Measurements from ENCODE around the gene TPCN1.
A peak's percentile ranks its signal among the peaks of the same experiment; 100 is the strongest.

TPCN1 gene

GRCh38 chr12:113260636-113261300, 39.5 kb downstream of the TPCN1 start:
- DNase-seq (ENCODE audit: low read depth) = no peak

- no peak for DNase-seq (ENCODE audit: low read depth)
Measured at GRCh38 chr12:113261847-113262470, 40.7 kb downstream of the TPCN1 start.

GRCh38 chr12:113262710-113263109, 41.4 kb downstream of the TPCN1 start:
- no peak for DNase-seq (ENCODE audit: low read depth)

- DNase-seq (ENCODE audit: low read depth) = no peak
Measured at GRCh38 chr12:113263431-113263963, 42.2 kb downstream of the TPCN1 start.

GRCh38 chr12:113266106-113266895, 45.0 kb downstream of the TPCN1 start:
- DNase-seq (ENCODE audit: low read depth) = no peak

GRCh38 chr12:113267621-113268020, 46.4 kb downstream of the TPCN1 start:
- DNase-seq (ENCODE audit: low read depth) = no peak

- DNase-seq (ENCODE audit: low read depth) = no peak
Measured at GRCh38 chr12:113268136-113268535, 46.9 kb downstream of the TPCN1 start.

GRCh38 chr12:113268621-113269020, 47.4 kb downstream of the TPCN1 start:
- DNase-seq (ENCODE audit: low read depth) = no peak

- DNase-seq (ENCODE audit: low read depth) = no peak
Measured at GRCh38 chr12:113269257-113269943, 48.1 kb downstream of the TPCN1 start.

GRCh38 chr12:113270709-113271009, 49.4 kb downstream of the TPCN1 start:
- DNase-seq (ENCODE audit: low read depth) = no peak

GRCh38 chr12:113271466-113271852, 50.2 kb downstream of the TPCN1 start:
- no peak for DNase-seq (ENCODE audit: low read depth)

- peak; percentile 80 for DNase-seq (ENCODE audit: low read depth)
Measured at GRCh38 chr12:113271853-113272561, 50.7 kb downstream of the TPCN1 start.

- no peak for DNase-seq (ENCODE audit: low read depth)
Measured at GRCh38 chr12:113273053-113273725, 51.9 kb downstream of the TPCN1 start.

GRCh38 chr12:113274848-113275247, 53.6 kb downstream of the TPCN1 start:
- no peak for DNase-seq (ENCODE audit: low read depth)

GRCh38 chr12:113276306-113276705, 55.0 kb downstream of the TPCN1 start:
- DNase-seq (ENCODE audit: low read depth) = no peak

- no peak for DNase-seq (ENCODE audit: low read depth)
Measured at GRCh38 chr12:113276946-113277500, 55.8 kb downstream of the TPCN1 start.

GRCh38 chr12:113277511-113277910, 56.2 kb downstream of the TPCN1 start:
- no peak for DNase-seq (ENCODE audit: low read depth)

GRCh38 chr12:113278141-113278540, 56.9 kb downstream of the TPCN1 start:
- DNase-seq (ENCODE audit: low read depth) = no peak

- DNase-seq (ENCODE audit: low read depth) = no peak
Measured at GRCh38 chr12:113278633-113279032, 57.4 kb downstream of the TPCN1 start.

- DNase-seq (ENCODE audit: low read depth) = no peak
Measured at GRCh38 chr12:113284751-113285150, 63.5 kb downstream of the TPCN1 start.
